Peyer's patch (tissue), 4 donors: ENCODE results near the gene SOCS4. TPM values are rescaled to one million over a fixed set of nuclear protein-coding genes. Genes with fewer than 3 reads are reported as not detected.
A peak's percentile ranks its signal among the peaks of the same experiment; 100 is the strongest.
"Not testable (repeated sequence)": the region's sequence is repeated elsewhere in the genome, so short reads cannot be mapped to it uniquely, and the experiment has no call there.

Experiments used
- DNase-seq, 3 donors: peaks; one replicate each; pipeline ENCODE4 v3.0.0-alpha.2; 2017 to 2019
- H3K27ac ChIP-seq, 4 donors: fragments of 200-600 bp; sonication (generic); one replicate each; pipeline ENCODE4 v1.5.1; 2016 to 2019
- H3K27me3 ChIP-seq, 2 donors: fragments of 200-600 bp; sonication (generic); one replicate each; pipeline ENCODE4 v1.5.1; 2019
- H3K36me3 ChIP-seq, 3 donors: fragments of 200-600 bp; sonication (generic); one replicate each; pipeline ENCODE4 v1.5.1; 2016 to 2019
- H3K4me1 ChIP-seq, 4 donors: fragments of 200-600 bp; sonication (generic); one replicate each; pipeline ENCODE4 v1.5.1; 2016 to 2019
- H3K4me3 ChIP-seq, 4 donors: fragments of 200-600 bp; sonication (generic); 1 replicate in 3 of 4; 2 replicates in 1 of 4; pipeline ENCODE4 v1.5.1; 2016 to 2019; ENCODE audit warnings: mild to moderate bottlenecking in 1 of 4
- H3K9me3 ChIP-seq, 4 donors: fragments of 200-600 bp; sonication (generic); one replicate each; pipeline ENCODE4 v1.5.1; 2016 to 2019; ENCODE audit warnings: mild to moderate bottlenecking in 1 of 4
- CTCF ChIP-seq, 6 experiments: fragments of 450-650 bp in 4 of 6; fragments of 200-600 bp in 2 of 6; sonication (generic) in 1 of 6; IDR thresholded peaks; one replicate each; pipeline ENCODE4 v1.5.1; 2017 to 2019; ENCODE audit warnings: antibody characterized with exemption in 6 of 6, mild to moderate bottlenecking in 3 of 6, moderate library complexity in 1 of 6
- POLR2A ChIP-seq, 2 donors: fragments of 450-650 bp; IDR thresholded peaks; one replicate each; pipeline ENCODE4 v1.5.1; 2017; ENCODE audit warnings: antibody characterized with exemption in 2 of 2, mild to moderate bottlenecking in 2 of 2, moderate library complexity in 2 of 2
- total RNA-seq, 4 donors: library from RNA; depleted of rRNA; stranded (reverse); fragments of >200 nt; gene quantifications; one replicate each; pipeline ENCODE4 v1.1.0, GENCODE V29; 2016

SOCS4 gene
- total RNA-seq, 4 donors from 2014 or later = 10.0 to 18.2 (median 10.7) TPM

GRCh38 chr14:55074662-55075061, 47.6 kb downstream of the SOCS4 start:
- H3K4me1 ChIP-seq = no peaks in the 10 kb centered on the region
- no peaks in the 10 kb centered on the region for H3K9me3 ChIP-seq
- H3K36me3 ChIP-seq = no peaks in the 10 kb centered on the region
- TF ChIP-seq POLR2A (IDR thresholded peaks at IDR 0.05) = no peak
- no peak for TF ChIP-seq CTCF (IDR thresholded peaks at IDR 0.05)
- DNase-seq = no peak
- H3K4me3 ChIP-seq = peak overlapping the region in 1 of 4 donors; percentile 6
- no peak overlapping the region for H3K27ac ChIP-seq
- no peaks in the 10 kb centered on the region for H3K27me3 ChIP-seq

GRCh38 chr14:55075628-55076175, 48.7 kb downstream of the SOCS4 start:
- Histone ChIP-seq H3K4me3 (no peak overlapping the region), H3K27me3 (no peaks in the 10 kb centered on the region), H3K36me3 (no peaks in the 10 kb centered on the region), H3K9me3 (no peaks in the 10 kb centered on the region), H3K27ac (no peak overlapping the region), H3K4me1 (no peaks in the 10 kb centered on the region)
- TF ChIP-seq CTCF (IDR thresholded peaks at IDR 0.05) = no peak
- no peak for TF ChIP-seq POLR2A (IDR thresholded peaks at IDR 0.05)
- no peak for DNase-seq

- Histone ChIP-seq H3K4me3 (no peak overlapping the region), H3K27me3 (no peaks in the 10 kb centered on the region), H3K27ac (peak overlapping the region in 3 of 4 donors; percentile 8 to 66 (median 40)), H3K4me1 (no peaks in the 10 kb centered on the region), H3K36me3 (no peaks in the 10 kb centered on the region), H3K9me3 (no peaks in the 10 kb centered on the region)
- TF ChIP-seq CTCF (IDR thresholded peaks at IDR 0.05) (peak in 1 of 6 experiments; percentile 2), POLR2A (IDR thresholded peaks at IDR 0.05) (peak in 1 of 2 donors; percentile 20)
- DNase-seq = peak in 2 of 3 donors; percentile 62 to 68
Measured at GRCh38 chr14:55077170-55078151, 50.4 kb downstream of the SOCS4 start.

GRCh38 chr14:55079961-55080360, 52.9 kb downstream of the SOCS4 start:
- DNase-seq, H3K4me3 ChIP-seq, H3K9me3 ChIP-seq, H3K4me1 ChIP-seq, H3K36me3 ChIP-seq, H3K27ac ChIP-seq, H3K27me3 ChIP-seq: not testable (repeated sequence)

GRCh38 chr14:55084401-55085059, 57.5 kb downstream of the SOCS4 start:
- H3K27me3 ChIP-seq = no peaks in the 10 kb centered on the region
- DNase-seq = no peak
- H3K27ac ChIP-seq = no peak overlapping the region
- H3K9me3 ChIP-seq = no peaks in the 10 kb centered on the region
- no peaks in the 10 kb centered on the region for H3K4me1 ChIP-seq
- no peaks in the 10 kb centered on the region for H3K36me3 ChIP-seq
- TF ChIP-seq POLR2A (IDR thresholded peaks at IDR 0.05) (no peak), CTCF (IDR thresholded peaks at IDR 0.05) (no peak)
- no peak overlapping the region for H3K4me3 ChIP-seq
